ENCODE data around the gene SLC26A9. TPM values are rescaled to one million over a fixed set of nuclear protein-coding genes. Genes with fewer than 3 reads are reported as not detected.

Gene SLC26A9
- total and polyA plus RNA-seq, 2 donors from 2014 or later = 0.69 to 5.9 TPM

DNA sequence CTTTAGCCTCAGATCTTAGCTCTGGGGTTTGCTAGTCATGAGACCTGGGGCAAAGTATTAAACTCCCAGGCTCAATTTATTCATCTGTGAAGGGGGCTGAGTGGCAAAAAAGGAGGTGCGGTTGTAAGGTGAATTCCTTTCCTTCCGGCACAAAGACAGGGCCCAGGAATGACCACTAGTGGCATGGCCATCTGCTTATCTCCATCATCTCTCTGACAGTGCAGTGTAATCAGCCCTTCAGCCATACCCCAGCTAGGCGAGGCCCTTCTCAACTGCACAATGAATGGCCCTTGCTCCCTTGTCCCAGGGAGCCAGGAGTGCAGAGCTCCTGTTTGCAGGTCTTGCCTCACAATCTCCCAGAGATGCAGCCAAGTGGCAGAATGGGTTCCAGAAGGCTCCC is 5.6 kb upstream of the SLC26A9 start:
- H3K36me3 ChIP-seq (ENCODE audit: control insufficient read depth in 2 of 3, insufficient read depth in 3 of 3, low read length in 3 of 3) = no peaks in the 10 kb centered on the region
- H3K27me3 ChIP-seq (ENCODE audit: control insufficient read depth, insufficient read depth, low read length) = no peaks in the 10 kb centered on the region
- intact Hi-C loops (cut with DNase I) = no loop called here
- H3K9me3 ChIP-seq (ENCODE audit: control insufficient read depth in 2 of 3, insufficient read depth in 1 of 3, low read length in 3 of 3) = no peaks in the 10 kb centered on the region
- FAIRE-seq = no peak
- TF ChIP-seq, protein P1, sequence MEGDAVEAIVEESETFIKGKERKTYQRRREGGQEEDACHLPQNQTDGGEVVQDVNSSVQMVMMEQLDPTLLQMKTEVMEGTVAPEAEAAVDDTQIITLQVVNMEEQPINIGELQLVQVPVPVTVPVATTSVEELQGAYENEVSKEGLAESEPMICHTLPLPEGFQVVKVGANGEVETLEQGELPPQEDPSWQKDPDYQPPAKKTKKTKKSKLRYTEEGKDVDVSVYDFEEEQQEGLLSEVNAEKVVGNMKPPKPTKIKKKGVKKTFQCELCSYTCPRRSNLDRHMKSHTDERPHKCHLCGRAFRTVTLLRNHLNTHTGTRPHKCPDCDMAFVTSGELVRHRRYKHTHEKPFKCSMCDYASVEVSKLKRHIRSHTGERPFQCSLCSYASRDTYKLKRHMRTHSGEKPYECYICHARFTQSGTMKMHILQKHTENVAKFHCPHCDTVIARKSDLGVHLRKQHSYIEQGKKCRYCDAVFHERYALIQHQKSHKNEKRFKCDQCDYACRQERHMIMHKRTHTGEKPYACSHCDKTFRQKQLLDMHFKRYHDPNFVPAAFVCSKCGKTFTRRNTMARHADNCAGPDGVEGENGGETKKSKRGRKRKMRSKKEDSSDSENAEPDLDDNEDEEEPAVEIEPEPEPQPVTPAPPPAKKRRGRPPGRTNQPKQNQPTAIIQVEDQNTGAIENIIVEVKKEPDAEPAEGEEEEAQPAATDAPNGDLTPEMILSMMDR (IDR thresholded peaks at IDR 0.05; ENCODE audit: borderline replicate concordance, extremely low read depth, insufficient read depth) = no peak
- no peak overlapping the region for H3K9ac ChIP-seq (ENCODE audit: low read length in 3 of 3)
- H3K27ac ChIP-seq (ENCODE audit: low read depth in 2 of 2, low read length in 2 of 2) = no peak overlapping the region
- no peaks in the 10 kb centered on the region for H3K4me1 ChIP-seq (ENCODE audit: control insufficient read depth in 2 of 3, insufficient read depth in 2 of 3, low read depth in 1 of 3, low read length in 3 of 3)
- H3K4me3 ChIP-seq (ENCODE audit: low read length in 3 of 3) = no peak overlapping the region
- DNase-seq = no peak

DNA sequence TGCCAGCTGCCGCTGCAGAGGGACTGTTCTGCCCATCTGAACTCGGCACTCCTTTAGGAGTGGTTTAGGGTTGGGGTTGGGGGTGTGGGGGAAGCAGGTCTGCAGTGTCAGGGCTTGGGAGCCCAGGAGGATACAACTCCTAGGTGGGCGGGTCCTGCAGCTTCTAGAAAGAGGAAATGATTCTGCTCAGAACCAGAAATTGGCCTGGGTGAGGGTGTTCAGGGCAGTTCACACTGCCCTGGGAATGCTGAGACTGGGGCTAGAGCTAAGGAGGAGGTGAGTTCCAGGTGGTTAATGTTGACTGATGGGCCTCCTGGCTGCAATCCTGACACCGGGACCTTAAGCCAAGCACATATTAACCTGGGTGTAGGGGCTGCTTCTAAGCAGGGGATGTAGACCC is 4.8 kb upstream of the SLC26A9 start:
- TF ChIP-seq, protein P1 (IDR thresholded peaks at IDR 0.05; ENCODE audit: borderline replicate concordance, extremely low read depth, insufficient read depth) = no peak
- no peaks in the 10 kb centered on the region for H3K27me3 ChIP-seq (ENCODE audit: control insufficient read depth, insufficient read depth, low read length)
- no peaks in the 10 kb centered on the region for H3K9me3 ChIP-seq (ENCODE audit: control insufficient read depth in 2 of 3, insufficient read depth in 1 of 3, low read length in 3 of 3)
- no peak overlapping the region for H3K9ac ChIP-seq (ENCODE audit: low read length in 3 of 3)
- H3K36me3 ChIP-seq (ENCODE audit: control insufficient read depth in 2 of 3, insufficient read depth in 3 of 3, low read length in 3 of 3) = no peaks in the 10 kb centered on the region
- H3K4me1 ChIP-seq (ENCODE audit: control insufficient read depth in 2 of 3, insufficient read depth in 2 of 3, low read depth in 1 of 3, low read length in 3 of 3) = no peaks in the 10 kb centered on the region
- DNase-seq = no peak
- H3K4me3 ChIP-seq (ENCODE audit: low read length in 3 of 3) = no peak overlapping the region
- intact Hi-C loops (cut with DNase I) = no loop called here
- FAIRE-seq = no peak
- no peak overlapping the region for H3K27ac ChIP-seq (ENCODE audit: low read depth in 2 of 2, low read length in 2 of 2)

DNA sequence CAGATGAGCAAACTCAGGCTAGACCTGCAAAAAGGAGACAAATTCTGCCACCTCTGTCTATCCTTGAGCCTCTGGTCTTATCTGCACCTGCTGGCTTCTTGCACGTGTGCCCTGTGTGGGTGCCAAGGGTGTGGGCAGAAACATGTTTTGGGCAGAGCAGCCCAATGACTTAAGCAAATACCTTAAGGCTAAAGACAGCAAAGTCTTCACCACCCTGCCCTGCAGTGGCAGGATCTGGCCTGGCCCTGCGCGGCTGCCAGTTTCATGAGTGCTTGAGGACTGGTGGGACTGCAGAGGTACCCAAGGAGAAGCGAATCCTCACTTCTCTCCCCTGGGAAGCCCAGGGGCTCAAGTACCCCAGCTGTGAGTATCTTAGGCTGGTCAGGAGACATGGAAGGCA is 3.8 kb upstream of the SLC26A9 start:
- TF ChIP-seq, protein P1 (IDR thresholded peaks at IDR 0.05; ENCODE audit: borderline replicate concordance, extremely low read depth, insufficient read depth) = no peak
- Histone ChIP-seq H3K4me1 (ENCODE audit: control insufficient read depth in 2 of 3, insufficient read depth in 2 of 3, low read depth in 1 of 3, low read length in 3 of 3) (no peaks in the 10 kb centered on the region), H3K9me3 (ENCODE audit: control insufficient read depth in 2 of 3, insufficient read depth in 1 of 3, low read length in 3 of 3) (no peaks in the 10 kb centered on the region), H3K27me3 (ENCODE audit: control insufficient read depth, insufficient read depth, low read length) (no peaks in the 10 kb centered on the region), H3K4me3 (ENCODE audit: low read length in 3 of 3) (no peak overlapping the region), H3K9ac (ENCODE audit: low read length in 3 of 3) (no peak overlapping the region), H3K36me3 (ENCODE audit: control insufficient read depth in 2 of 3, insufficient read depth in 3 of 3, low read length in 3 of 3) (no peaks in the 10 kb centered on the region), H3K27ac (ENCODE audit: low read depth in 2 of 2, low read length in 2 of 2) (no peak overlapping the region)
- FAIRE-seq (no peak), DNase-seq (no peak)
- intact Hi-C loops (cut with DNase I) = no loop called here

DNA sequence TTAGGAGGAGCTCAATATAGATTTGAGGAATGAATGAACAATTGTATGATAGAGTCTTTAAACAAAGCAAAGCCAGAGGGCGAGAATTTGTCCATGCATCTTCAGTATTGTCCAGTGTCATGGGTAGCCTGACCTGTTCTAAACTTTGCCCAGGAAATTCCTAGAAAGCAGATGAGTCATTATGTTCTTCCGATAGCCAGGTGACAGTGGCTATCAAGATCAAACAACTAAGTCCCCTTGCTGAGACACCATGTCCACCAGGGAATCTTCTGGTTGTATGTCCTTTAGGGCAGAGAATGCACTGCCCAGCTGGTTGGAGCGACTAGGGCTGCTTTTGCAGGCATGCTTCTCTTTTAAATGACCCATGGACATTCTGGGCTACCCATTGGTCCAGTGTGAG is 1.8 kb upstream of the SLC26A9 start:
- no peak for FAIRE-seq
- intact Hi-C loops (cut with DNase I) = no loop called here
- H3K9ac ChIP-seq (ENCODE audit: low read length in 3 of 3) = no peak overlapping the region

More for the DNA sequence above, 1.8 kb upstream of the SLC26A9 start:
- no peaks in the 10 kb centered on the region for H3K36me3 ChIP-seq (ENCODE audit: control insufficient read depth in 2 of 3, insufficient read depth in 3 of 3, low read length in 3 of 3)
- H3K27ac ChIP-seq (ENCODE audit: low read depth in 2 of 2, low read length in 2 of 2) = no peak overlapping the region
- H3K27me3 ChIP-seq (ENCODE audit: control insufficient read depth, insufficient read depth, low read length) = no peaks in the 10 kb centered on the region
- no peak overlapping the region for H3K4me3 ChIP-seq (ENCODE audit: low read length in 3 of 3)
- TF ChIP-seq, protein P1 (IDR thresholded peaks at IDR 0.05; ENCODE audit: borderline replicate concordance, extremely low read depth, insufficient read depth) = no peak
- no peaks in the 10 kb centered on the region for H3K9me3 ChIP-seq (ENCODE audit: control insufficient read depth in 2 of 3, insufficient read depth in 1 of 3, low read length in 3 of 3)
- no peaks in the 10 kb centered on the region for H3K4me1 ChIP-seq (ENCODE audit: control insufficient read depth in 2 of 3, insufficient read depth in 2 of 3, low read depth in 1 of 3, low read length in 3 of 3)
- no peak for DNase-seq

Data from kidney (tissue), 14 donors.